Loucy (cell line): ENCODE measurements around the gene HS3ST4.

Source experiments
- H2AFZ ChIP-seq: fragments of 200-600 bp; sonication (generic); 2 replicates; pipeline ENCODE4 v1.6.0; 2016; ENCODE audit warnings: antibody characterized with exemption, mild to moderate bottlenecking, low read length, moderate library complexity
- H3F3A ChIP-seq: fragments of 200-600 bp; 2 replicates; pipeline ENCODE4 v1.6.0; 2016; ENCODE audit warnings: antibody characterized with exemption, low read depth, mild to moderate bottlenecking
- H3K27me3 ChIP-seq: fragments of 200-600 bp; sonication (generic); 2 replicates; pipeline ENCODE4 v1.6.1; 2014; ENCODE audit warnings: low read length, mild to moderate bottlenecking; ENCODE audit not compliant: insufficient read depth, poor library complexity, severe bottlenecking
- H3K36me3 ChIP-seq: fragments of 200-600 bp; sonication (generic); 2 replicates; pipeline ENCODE4 v1.6.1; 2016; ENCODE audit warnings: low read length; ENCODE audit not compliant: insufficient read depth
- H3K4me1 ChIP-seq: fragments of 200-600 bp; sonication (generic); 2 replicates; pipeline ENCODE4 v1.5.1; 2014; ENCODE audit warnings: low read length, mild to moderate bottlenecking; ENCODE audit not compliant: insufficient read depth, poor library complexity, severe bottlenecking
- H3K4me2 ChIP-seq: fragments of 200-600 bp; sonication (generic); 2 replicates; pipeline ENCODE4 v1.6.0; 2014; ENCODE audit warnings: antibody characterized with exemption, low read length, low read depth, mild to moderate bottlenecking; ENCODE audit not compliant: poor library complexity, severe bottlenecking
- H3K4me3 ChIP-seq: fragments of 200-600 bp; sonication (generic); 2 replicates; pipeline ENCODE4 v1.5.1; 2014; ENCODE audit warnings: low read length, mild to moderate bottlenecking, mixed read lengths; ENCODE audit not compliant: poor library complexity, severe bottlenecking
- H3K79me2 ChIP-seq: fragments of 200-600 bp; sonication (generic); 2 replicates; pipeline ENCODE4 v1.6.1; 2014; ENCODE audit warnings: low read length; ENCODE audit not compliant: insufficient read depth
- H3K9ac ChIP-seq: fragments of 200-600 bp; sonication (generic); 2 replicates; pipeline ENCODE4 v1.6.0; 2014; ENCODE audit warnings: mild to moderate bottlenecking, low read depth, low read length, moderate library complexity; ENCODE audit not compliant: poor library complexity, severe bottlenecking
- H3K9me2 ChIP-seq: fragments of 200-600 bp; sonication (generic); replicated peaks from 2 replicates; pipeline ENCODE4 v1.6.1; 2016; ENCODE audit warnings: low read depth, low read length, mixed read lengths
- H3K9me3 ChIP-seq: fragments of 200-600 bp; sonication (generic); 2 replicates; pipeline ENCODE4 v1.6.1; 2014; ENCODE audit warnings: mild to moderate bottlenecking, antibody characterized with exemption, low read length, low read depth; ENCODE audit not compliant: insufficient read depth
- H4K20me1 ChIP-seq: fragments of 200-600 bp; sonication (generic); 2 replicates; pipeline ENCODE4 v1.6.0; 2014; ENCODE audit warnings: antibody characterized with exemption, low read length, mild to moderate bottlenecking; ENCODE audit not compliant: insufficient read depth, poor library complexity, severe bottlenecking
- EZH2phosphoT487 ChIP-seq: fragments of 200-600 bp; IDR thresholded peaks from 2 replicates; pipeline ENCODE4 v1.6.1; 2018; ENCODE audit warnings: antibody characterized with exemption, mild to moderate bottlenecking, moderate library complexity, borderline replicate concordance
- TF ChIP-seq, protein P1 (sequence below): fragments of 200-600 bp; sonication (generic); conservative IDR thresholded peaks from 2 replicates; pipeline ENCODE4 v1.5.1; 2014; ENCODE audit warnings: mild to moderate bottlenecking, antibody characterized with exemption, low read length

Gene HS3ST4

DNA sequence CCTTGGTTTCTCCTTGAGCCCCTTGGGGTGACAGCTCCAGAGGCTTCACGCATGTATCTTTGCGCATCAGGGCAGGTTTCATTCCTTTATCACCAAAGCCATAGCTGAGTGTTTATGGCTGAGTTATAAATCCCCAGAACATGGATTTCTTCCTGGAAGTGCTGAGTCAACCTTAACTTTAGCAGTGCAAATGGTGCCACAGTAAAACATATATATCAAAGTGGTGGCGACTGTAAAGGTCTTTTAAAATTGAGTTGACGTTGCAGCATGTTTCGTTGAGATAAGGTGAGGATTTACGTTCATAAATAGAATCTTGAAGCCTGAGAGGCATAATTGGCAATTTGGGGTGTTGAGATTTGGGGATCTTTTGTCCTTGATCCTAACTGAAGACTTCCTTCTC, 214.1 kb downstream of the HS3ST4 start:
- Histone ChIP-seq H3F3A (no peaks in the 10 kb centered on the region), H3K4me2 (no peak overlapping the region), H3K4me1 (no peaks in the 10 kb centered on the region), H3K9me3 (no peaks in the 10 kb centered on the region), H3K9ac (no peak overlapping the region), H3K4me3 (no peak overlapping the region), H3K27me3 (no peaks in the 10 kb centered on the region), H2AFZ (no peak overlapping the region), H3K9me2 (no peaks in the 10 kb centered on the region), H3K36me3 (no peaks in the 10 kb centered on the region), H4K20me1 (no peaks in the 10 kb centered on the region), H3K79me2 (no peaks in the 10 kb centered on the region)
- TF ChIP-seq EZH2phosphoT487 = no peak
- TF ChIP-seq, protein P1, sequence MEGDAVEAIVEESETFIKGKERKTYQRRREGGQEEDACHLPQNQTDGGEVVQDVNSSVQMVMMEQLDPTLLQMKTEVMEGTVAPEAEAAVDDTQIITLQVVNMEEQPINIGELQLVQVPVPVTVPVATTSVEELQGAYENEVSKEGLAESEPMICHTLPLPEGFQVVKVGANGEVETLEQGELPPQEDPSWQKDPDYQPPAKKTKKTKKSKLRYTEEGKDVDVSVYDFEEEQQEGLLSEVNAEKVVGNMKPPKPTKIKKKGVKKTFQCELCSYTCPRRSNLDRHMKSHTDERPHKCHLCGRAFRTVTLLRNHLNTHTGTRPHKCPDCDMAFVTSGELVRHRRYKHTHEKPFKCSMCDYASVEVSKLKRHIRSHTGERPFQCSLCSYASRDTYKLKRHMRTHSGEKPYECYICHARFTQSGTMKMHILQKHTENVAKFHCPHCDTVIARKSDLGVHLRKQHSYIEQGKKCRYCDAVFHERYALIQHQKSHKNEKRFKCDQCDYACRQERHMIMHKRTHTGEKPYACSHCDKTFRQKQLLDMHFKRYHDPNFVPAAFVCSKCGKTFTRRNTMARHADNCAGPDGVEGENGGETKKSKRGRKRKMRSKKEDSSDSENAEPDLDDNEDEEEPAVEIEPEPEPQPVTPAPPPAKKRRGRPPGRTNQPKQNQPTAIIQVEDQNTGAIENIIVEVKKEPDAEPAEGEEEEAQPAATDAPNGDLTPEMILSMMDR = no peak

DNA sequence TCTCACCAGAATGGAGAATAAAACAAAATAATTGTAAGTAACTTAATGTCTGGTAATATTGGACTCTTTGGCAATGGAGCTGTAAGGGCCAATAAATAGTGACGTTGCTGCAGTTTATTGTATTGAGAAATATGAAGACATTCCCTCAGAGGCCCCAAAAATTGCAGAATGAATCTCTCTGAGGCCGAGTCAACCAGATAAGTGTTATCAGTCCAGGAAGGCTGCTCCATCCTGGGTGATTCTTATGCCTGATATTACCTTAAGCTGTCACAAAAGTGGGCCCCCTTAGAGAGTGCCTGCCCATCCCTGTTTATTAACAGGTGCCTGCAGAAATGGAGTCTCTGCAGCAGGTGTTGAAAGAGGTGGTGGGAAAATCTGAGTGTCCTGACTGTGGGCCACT, 219.2 kb downstream of the HS3ST4 start:
- H3K4me2 ChIP-seq = no peak overlapping the region
- no peak overlapping the region for H3K9ac ChIP-seq
- no peaks in the 10 kb centered on the region for H3F3A ChIP-seq
- H3K9me3 ChIP-seq = no peaks in the 10 kb centered on the region
- H2AFZ ChIP-seq = no peak overlapping the region
- no peaks in the 10 kb centered on the region for H3K9me2 ChIP-seq
- no peaks in the 10 kb centered on the region for H3K4me1 ChIP-seq
- H3K79me2 ChIP-seq = no peaks in the 10 kb centered on the region
- no peaks in the 10 kb centered on the region for H3K36me3 ChIP-seq
- H3K4me3 ChIP-seq = no peak overlapping the region
- H3K27me3 ChIP-seq = no peaks in the 10 kb centered on the region
- H4K20me1 ChIP-seq = no peaks in the 10 kb centered on the region
- TF ChIP-seq, protein P1 = no peak
- no peak for TF ChIP-seq EZH2phosphoT487

DNA sequence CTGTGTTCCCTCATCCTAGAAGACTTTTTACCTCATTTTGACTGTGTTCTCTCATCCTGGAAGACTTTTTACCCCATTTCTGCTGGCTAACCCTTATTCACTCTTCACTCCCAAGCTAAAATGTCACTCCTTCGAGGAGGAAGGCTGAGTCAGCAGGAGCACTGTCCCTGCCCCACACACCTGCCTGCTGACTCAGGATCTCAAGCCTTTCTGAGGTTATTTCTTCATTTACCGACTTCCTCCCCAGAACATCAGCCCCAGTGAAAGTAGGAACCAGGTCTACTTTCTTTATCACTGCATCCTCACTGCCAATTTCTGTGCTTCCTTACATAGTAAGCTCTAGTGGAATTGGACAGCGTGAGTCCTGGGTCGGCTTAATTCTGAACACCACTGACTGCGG, 220.6 kb downstream of the HS3ST4 start:
- no peak overlapping the region for H3K4me3 ChIP-seq
- no peaks in the 10 kb centered on the region for H3F3A ChIP-seq
- H2AFZ ChIP-seq = no peak overlapping the region
- no peak overlapping the region for H3K9ac ChIP-seq
- H3K4me1 ChIP-seq = no peaks in the 10 kb centered on the region
- no peaks in the 10 kb centered on the region for H3K36me3 ChIP-seq
- H3K79me2 ChIP-seq = no peaks in the 10 kb centered on the region
- no peaks in the 10 kb centered on the region for H3K9me3 ChIP-seq
- no peaks in the 10 kb centered on the region for H3K27me3 ChIP-seq
- no peaks in the 10 kb centered on the region for H3K9me2 ChIP-seq
- no peaks in the 10 kb centered on the region for H4K20me1 ChIP-seq
- TF ChIP-seq EZH2phosphoT487 = no peak
- TF ChIP-seq, protein P1 = no peak
- no peak overlapping the region for H3K4me2 ChIP-seq
